NOMO-1 treated with DMSO at 0.1 percent for 48 hours (cell line): ENCODE data around the gene GTPBP6.
"Not testable (repeated sequence)": the region's sequence is repeated elsewhere in the genome, so short reads cannot be mapped to it uniquely, and the experiment has no call there.

Source experiments
- DNase-seq: peaks from one replicate; lab custom pipeline; 2025; ENCODE audit not compliant: unreplicated experiment; lab: John Stamatoyannopoulos, UW

Gene GTPBP6

DNA sequence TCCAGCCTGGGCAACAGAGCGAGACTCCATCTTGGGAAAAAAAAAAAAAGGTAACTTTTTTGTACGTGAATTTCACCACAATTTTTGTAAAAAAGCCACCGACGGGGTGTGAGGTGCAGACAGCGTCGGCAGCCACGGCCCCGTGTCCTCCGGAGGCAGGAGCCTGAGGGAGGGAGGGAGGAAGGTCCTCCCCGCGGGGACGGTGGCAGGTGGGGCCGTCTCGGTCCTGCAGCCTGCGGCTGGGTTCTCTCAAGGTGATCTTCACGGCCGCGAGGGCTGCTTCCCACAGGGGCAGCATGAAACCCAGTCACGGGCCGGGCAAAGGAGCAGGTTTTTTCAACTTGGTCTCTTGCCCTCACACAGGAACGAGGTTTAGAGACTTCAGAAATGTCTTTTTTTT is 23.5 kb downstream of the GTPBP6 start:
- DNase-seq: no peak

DNA sequence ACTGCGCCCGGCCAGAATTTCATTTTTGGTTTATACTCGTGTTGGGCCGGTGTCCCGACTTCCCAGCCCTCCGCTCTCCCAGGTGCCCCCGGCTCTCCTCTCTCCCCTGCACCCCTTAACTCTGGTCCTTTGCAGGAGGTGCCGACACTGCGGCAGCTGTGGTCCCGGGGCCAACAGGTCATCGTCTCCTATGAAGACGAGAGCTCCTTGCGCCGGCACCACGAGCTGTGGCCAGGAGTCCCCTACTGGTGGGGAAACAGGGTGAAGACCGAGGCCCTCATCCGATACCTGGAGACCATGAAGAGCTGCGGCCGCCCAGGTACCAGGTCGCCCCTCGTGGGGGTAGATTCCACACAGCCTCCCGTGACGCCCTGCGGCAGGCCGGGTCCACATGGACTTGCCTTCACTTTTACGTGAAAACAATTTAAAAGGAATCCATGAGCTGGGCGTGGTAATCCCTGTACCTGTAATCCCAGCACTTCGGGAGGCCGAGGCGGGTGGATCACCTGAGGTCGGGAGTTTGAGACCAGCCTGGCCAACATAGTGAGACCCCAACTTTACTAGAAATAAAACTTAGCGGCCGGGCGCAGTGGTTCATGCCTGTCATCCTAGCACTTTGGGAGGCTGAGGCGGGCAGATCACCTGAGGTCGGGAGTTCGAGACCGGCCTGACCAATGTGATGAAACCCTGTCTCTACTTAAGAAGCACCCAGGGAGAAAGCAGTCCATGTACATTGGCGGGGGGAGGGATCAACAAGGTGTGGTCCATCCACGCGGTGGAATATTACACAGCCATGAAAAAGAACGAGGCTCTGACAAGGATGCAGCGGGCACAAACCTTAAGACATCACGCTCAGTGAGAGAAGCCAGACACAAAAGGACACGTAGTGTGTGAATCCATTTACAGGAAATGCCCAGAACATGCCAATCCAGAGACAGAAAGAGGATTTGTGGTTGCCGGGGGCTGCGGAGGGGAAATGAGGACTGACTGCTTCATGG is 25.4 kb downstream of the GTPBP6 start:
- no peak for DNase-seq

DNA sequence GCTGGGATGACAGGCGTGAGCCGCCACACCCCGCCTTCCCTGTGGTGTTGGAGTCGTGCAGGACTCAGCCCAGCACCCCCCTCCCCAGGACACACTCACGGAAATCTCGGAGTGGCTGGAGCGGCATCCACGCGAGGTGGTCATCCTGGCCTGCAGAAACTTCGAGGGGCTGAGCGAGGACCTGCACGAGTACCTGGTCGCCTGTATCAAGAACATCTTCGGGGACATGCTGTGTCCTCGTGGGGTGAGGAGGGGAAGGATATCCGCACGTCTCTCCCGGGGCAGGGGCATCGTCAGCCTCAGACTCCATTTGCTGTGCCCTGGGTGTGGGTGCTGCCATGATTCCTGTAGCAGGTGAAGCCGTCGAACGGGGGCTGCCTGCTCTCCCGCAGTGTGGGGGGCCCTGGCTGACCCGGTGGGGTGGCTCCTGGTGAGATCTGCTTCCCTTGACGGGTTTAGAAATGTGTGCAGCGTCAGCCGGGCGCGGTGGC is 27.1 kb downstream of the GTPBP6 start:
- DNase-seq: no peak

- no peak for DNase-seq
Observed at GRCh38 chrX:290476-291166, 28.0 kb downstream of the GTPBP6 start.

DNA sequence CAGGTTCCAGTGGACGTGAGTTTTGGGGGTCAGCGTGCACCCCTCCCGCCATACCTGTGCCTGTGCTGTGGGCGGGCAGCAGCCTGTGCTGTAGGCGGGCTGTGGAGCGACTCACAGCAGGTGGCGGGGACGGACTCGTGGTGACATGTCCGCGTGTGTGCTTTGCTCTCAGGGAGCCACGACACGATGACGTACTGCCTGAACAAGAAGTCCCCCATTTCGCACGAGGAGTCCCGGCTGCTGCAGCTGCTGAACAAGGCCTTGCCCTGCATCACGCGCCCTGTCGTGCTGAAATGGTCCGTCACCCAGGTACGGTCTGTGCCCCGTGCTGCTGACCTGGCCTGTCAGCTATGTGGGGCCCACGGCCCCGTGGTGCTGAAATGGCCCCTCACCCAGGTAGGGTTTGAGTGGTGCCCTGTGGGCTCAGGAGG is 30.0 kb downstream of the GTPBP6 start:
- no peak for DNase-seq

- no peak for DNase-seq
Observed at GRCh38 chrX:287670-288069, 30.9 kb downstream of the GTPBP6 start.

GRCh38 chrX:285076-285677 is 33.4 kb downstream of the GTPBP6 start:
- DNase-seq: no peak

GRCh38 chrX:283115-283845 is 35.3 kb downstream of the GTPBP6 start:
- DNase-seq: no peak

- DNase-seq: not testable (repeated sequence)
Observed at GRCh38 chrX:282000-282681, 36.5 kb downstream of the GTPBP6 start.

DNA sequence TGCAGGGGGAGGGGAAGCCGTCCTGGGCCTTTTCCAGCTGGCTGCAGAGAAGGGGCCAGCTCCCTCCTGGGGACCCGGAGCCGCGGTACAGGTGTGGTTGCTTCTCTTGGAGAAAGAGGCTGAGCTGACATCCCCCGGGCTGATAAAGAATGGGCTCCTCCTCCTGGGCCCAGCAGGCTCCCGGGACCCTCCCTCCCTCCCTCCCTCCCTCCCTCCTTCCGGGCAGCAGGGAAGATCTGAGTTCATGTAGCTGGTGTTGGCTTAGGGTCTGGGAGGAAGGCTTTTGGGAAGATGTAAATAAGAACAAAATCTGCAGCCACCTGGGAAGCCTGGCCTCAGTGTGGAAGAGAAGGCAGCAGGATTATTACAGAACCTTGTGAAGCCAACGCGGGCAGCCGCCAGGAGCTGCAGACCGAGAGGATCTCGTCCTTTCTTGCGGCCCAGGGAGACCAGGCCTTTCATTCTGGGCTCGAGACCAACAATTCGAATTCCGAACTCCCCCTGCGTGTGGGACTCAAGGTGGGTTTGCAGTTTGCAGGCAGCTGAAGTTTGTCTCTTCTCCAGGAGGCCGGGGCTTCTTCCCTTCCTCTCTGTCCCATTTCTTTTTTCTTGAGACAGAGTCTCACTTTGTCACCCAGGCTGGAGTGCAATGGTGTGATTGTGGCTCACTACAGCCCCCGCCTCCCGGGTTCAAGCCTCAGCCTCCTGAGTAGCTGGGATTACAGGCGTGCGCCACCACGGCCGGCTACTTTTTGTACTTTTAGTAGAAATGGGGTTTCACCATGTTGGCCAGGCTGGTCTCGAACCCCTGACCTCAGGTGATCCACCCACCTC is 37.2 kb downstream of the GTPBP6 start, which contains the start of gene PLCXD1:
Gene PLCXD1 (plus strand): TSS at position 216 of the 834 bp plus-strand sequence. CDS start 2,807 bp downstream, outside the sequence.
- no peak for DNase-seq

GRCh38 chrX:280722-281121 is 37.9 kb downstream of the GTPBP6 start:
- DNase-seq: not testable (repeated sequence)

GRCh38 chrX:279757-280604 is 38.6 kb downstream of the GTPBP6 start:
- not testable (repeated sequence) for DNase-seq

GRCh38 chrX:276581-277201 is 41.9 kb downstream of the GTPBP6 start:
- DNase-seq: no peak

- DNase-seq: no peak
Observed at GRCh38 chrX:275967-276580, 42.5 kb downstream of the GTPBP6 start.

DNA sequence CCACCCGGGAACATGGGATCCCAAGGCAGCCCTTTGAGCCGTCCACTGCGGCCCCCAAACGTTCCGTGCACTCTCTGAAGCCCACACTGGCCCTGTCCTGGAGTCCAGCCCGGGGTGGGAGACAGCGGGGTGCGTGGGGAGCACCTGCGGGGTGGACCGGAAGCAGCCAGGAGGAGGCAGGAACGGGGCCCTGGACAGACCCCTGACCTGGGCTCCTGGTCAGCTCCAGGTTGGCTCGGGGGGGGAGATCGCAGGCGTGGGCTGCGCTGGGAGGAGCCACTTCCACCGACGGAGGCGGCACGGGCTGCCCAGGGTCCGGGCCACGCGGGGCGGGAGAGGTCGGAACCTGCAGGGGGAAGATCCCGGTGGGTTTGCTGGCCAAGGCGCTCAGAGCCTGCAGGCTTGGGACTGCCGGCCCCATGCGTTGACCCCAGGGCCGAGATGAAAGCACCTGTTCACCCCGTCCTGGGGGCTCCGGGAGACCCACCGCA is 43.1 kb downstream of the GTPBP6 start:
- DNase-seq: no peak

DNA sequence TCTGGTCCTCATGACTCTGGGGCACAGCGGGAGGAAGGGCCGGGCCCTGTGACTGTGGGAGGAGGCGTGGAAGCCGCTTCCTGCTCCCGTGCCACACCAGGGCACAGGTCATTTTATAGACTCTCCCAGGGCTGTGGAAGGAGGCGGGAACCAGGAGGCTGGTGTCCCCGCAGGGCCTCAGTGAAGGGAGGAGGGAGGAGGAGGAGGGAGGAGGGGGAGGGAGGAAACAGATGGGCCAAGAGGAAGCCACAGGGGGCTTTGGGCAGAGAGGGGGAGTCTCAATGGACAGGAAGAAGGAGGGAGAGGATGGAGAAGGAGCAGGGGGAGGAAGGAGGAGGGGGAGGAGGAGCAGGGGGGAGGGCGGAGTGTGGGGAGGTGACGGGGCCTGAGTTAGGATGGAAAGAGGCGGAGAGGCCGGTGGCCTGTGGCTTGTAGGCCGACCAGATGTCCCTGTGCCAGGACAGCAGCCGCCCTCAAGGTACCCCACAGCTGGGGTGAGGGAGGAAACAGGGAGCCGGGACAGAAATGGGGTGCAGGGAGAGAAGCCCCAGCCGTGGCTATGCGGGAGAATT is 43.6 kb downstream of the GTPBP6 start:
- DNase-seq: no peak

GRCh38 chrX:270848-271367 is 47.7 kb downstream of the GTPBP6 start:
- no peak for DNase-seq
